ENCODE results near the gene CHRDL2.
"Not testable (repeated sequence)": the region's sequence is repeated elsewhere in the genome, so short reads cannot be mapped to it uniquely, and the experiment has no call there.

CHRDL2 gene

DNA sequence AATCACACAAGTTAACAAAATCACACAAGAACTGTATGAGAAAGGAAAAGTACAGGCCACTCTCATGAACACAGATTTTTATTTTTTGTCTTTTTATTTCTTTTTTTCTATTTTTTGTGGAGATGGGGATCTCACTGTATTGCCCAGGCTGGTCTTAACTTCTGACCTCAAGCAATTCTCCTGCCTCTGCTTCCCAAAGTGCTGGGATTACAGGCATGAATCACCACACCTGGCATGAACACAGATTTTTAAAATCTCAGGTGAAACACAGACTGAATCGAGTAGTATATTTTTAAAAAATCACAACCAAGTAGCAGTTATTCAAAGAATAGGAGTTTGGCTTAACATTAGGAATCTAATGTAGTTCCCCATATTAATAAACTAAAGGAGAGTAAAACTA, 35.7 kb upstream of the CHRDL2 start:
- no peak overlapping the region for H3K4me3 ChIP-seq (ENCODE audit: low read depth, low read length)
- DNase-seq, result no peak
- H3K27me3 ChIP-seq (ENCODE audit: insufficient read depth, low read depth, severe bottlenecking), result no peaks in the 10 kb centered on the region
- no peaks in the 10 kb centered on the region for H3K9me3 ChIP-seq (ENCODE audit: severe bottlenecking)
- H3K27ac ChIP-seq, result no peak overlapping the region
- no peaks in the 10 kb centered on the region for H3K36me3 ChIP-seq
- TF ChIP-seq, protein P1, sequence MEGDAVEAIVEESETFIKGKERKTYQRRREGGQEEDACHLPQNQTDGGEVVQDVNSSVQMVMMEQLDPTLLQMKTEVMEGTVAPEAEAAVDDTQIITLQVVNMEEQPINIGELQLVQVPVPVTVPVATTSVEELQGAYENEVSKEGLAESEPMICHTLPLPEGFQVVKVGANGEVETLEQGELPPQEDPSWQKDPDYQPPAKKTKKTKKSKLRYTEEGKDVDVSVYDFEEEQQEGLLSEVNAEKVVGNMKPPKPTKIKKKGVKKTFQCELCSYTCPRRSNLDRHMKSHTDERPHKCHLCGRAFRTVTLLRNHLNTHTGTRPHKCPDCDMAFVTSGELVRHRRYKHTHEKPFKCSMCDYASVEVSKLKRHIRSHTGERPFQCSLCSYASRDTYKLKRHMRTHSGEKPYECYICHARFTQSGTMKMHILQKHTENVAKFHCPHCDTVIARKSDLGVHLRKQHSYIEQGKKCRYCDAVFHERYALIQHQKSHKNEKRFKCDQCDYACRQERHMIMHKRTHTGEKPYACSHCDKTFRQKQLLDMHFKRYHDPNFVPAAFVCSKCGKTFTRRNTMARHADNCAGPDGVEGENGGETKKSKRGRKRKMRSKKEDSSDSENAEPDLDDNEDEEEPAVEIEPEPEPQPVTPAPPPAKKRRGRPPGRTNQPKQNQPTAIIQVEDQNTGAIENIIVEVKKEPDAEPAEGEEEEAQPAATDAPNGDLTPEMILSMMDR (IDR thresholded peaks at IDR 0.05; ENCODE audit: low read depth, low read length), result no peak

- no peak overlapping the region for H3K4me3 ChIP-seq (ENCODE audit: low read depth, low read length)
- no peaks in the 10 kb centered on the region for H3K9me3 ChIP-seq (ENCODE audit: severe bottlenecking)
- no peaks in the 10 kb centered on the region for H3K27me3 ChIP-seq (ENCODE audit: insufficient read depth, low read depth, severe bottlenecking)
- DNase-seq, result no peak
- no peak overlapping the region for H3K27ac ChIP-seq
- TF ChIP-seq, protein P1 (IDR thresholded peaks at IDR 0.05; ENCODE audit: low read depth, low read length), result no peak
- no peaks in the 10 kb centered on the region for H3K36me3 ChIP-seq
Observed at GRCh38 chr11:74756571-74756970, 25.3 kb upstream of the CHRDL2 start.

DNA sequence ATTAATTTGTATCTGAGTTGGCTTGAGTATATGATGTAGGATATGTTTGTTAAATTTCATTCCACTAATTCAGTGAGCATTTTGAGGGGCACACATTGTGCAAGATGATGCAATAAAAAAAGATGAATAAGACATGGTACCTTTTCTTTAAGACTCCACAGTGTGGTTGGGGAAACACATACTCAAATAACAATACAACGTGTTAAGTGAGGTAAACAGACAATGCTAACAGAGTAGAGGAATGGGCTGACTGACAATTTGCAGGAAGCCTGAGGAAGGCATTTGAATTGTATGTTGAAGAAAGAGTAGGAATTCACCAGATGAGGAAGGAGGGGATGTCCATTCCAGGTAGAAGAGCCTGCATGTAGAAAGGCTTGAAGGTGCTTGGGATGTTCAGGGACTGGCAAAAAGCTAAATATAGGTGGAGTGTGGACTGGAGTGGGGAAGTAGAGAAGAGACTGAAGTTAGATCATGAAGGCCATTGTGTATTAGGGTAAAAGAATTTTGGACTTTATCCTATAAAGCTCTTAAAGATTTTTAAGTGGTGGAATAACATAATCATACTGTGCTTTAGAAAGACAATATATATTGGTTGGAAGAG, 24.3 kb upstream of the CHRDL2 start:
- Histone ChIP-seq H3K27ac (no peak overlapping the region), H3K9me3 (ENCODE audit: severe bottlenecking) (no peaks in the 10 kb centered on the region), H3K27me3 (ENCODE audit: insufficient read depth, low read depth, severe bottlenecking) (no peaks in the 10 kb centered on the region), H3K36me3 (no peaks in the 10 kb centered on the region), H3K4me3 (ENCODE audit: low read depth, low read length) (no peak overlapping the region)
- TF ChIP-seq, protein P1 (IDR thresholded peaks at IDR 0.05; ENCODE audit: low read depth, low read length), result no peak
- DNase-seq, result no peak

DNA sequence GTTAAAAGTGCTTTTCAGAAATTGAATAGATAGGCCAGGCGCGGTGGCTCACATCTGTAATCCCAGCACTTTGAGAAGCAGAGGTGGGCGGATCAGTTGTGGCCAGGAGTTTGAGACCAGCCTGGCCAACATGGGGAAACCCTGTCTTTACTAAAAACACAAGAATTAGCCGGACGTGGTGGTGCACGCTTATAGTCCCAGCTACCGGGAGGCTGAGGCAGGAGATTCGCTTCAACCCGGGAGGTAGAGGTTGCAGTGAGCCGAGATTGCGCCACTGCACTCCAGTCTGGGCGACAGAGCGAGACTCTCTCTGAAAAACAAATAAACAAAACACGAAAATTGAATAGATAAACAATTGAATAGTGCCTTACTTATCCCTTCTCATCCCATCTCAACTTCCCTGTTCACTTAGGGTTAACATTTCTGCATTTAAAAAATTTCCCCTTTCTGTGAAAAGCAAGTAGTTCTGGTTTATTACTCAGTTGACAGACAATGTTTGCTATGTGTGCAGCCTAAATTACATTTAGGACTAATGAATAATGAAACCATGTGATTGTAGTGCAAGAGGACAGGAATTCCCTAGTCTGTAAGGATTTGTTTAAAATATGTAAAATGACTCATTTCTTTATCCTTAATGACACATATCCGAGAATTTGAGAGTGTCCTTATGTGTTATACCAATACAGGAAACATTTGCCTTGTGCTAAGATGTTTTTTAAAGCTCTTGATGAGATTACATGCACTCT, 23.5 kb upstream of the CHRDL2 start:
- TF ChIP-seq, protein P1 (IDR thresholded peaks at IDR 0.05; ENCODE audit: low read depth, low read length), result no peak
- no peak for DNase-seq
- H3K27me3 ChIP-seq (ENCODE audit: insufficient read depth, low read depth, severe bottlenecking), result no peaks in the 10 kb centered on the region
- no peaks in the 10 kb centered on the region for H3K9me3 ChIP-seq (ENCODE audit: severe bottlenecking)
- H3K36me3 ChIP-seq, result peaks cover 2% of the 10 kb centered on the region; the same call in 1 of the 2 replicates
- H3K4me3 ChIP-seq (ENCODE audit: low read depth, low read length), result no peak overlapping the region
- no peak overlapping the region for H3K27ac ChIP-seq

DNA sequence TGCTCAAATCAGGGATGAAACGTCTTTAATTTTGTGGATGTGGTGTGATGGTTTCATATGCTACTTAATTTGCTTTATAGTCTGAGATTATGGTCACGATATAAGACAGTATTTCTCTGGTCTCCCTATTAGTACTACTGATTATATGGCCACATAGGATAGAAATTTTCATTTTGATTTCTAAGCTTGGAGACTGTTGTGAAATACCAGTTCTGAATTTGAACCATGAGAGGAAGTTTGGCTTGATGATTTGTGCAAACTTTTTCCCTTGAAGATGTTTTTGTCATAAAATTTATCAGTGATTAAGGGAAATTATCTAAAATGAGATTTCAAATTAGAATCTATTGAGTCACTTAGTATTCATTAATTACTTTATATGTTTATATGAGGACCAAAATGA, 20.1 kb upstream of the CHRDL2 start:
- Histone ChIP-seq H3K27ac (no peak overlapping the region), H3K36me3 (peaks cover 2% of the 10 kb centered on the region; the same call in 1 of the 2 replicates), H3K4me3 (ENCODE audit: low read depth, low read length) (no peak overlapping the region), H3K27me3 (ENCODE audit: insufficient read depth, low read depth, severe bottlenecking) (no peaks in the 10 kb centered on the region), H3K9me3 (ENCODE audit: severe bottlenecking) (no peaks in the 10 kb centered on the region)
- no peak for DNase-seq
- TF ChIP-seq, protein P1 (IDR thresholded peaks at IDR 0.05; ENCODE audit: low read depth, low read length), result no peak

DNA sequence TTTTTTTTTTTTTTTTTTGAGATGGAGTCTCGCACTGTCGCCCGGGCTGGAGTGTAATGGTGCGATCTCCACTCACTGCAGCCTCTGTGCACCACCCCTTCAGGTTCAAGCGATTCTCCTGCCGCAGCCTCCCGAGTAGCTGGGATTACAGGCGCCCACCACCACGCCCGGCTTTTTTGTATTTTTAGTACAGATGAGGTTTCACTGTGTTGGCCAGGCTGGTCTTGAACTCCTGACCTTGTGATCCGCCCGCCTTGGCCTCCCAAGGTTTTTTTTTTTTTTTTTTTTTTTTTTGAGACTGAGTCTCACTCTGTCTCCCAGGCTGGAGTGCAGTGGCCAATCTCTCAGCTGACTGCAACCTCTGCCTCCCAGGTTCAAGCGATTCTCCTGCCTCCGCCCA, 19.4 kb upstream of the CHRDL2 start:
- not testable (repeated sequence) for H3K27me3 ChIP-seq (ENCODE audit: insufficient read depth, low read depth, severe bottlenecking); H3K4me3 ChIP-seq (ENCODE audit: low read depth, low read length); H3K9me3 ChIP-seq (ENCODE audit: severe bottlenecking); H3K27ac ChIP-seq; H3K36me3 ChIP-seq; DNase-seq
